GM12873 (cell line): ENCODE measurements around the gene LRRC51.

Source experiments
- TF ChIP-seq, protein P1 (sequence below): IDR thresholded peaks from 2 replicates; pipeline ENCODE4 v1.5.1; 2012; ENCODE audit warnings: low read depth, mild to moderate bottlenecking, moderate library complexity, low read length, control low read depth; ENCODE audit not compliant: insufficient read depth; ENCODE audit errors: missing control alignments

Gene LRRC51, protein sequence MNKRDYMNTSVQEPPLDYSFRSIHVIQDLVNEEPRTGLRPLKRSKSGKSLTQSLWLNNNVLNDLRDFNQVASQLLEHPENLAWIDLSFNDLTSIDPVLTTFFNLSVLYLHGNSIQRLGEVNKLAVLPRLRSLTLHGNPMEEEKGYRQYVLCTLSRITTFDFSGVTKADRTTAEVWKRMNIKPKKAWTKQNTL

DNA sequence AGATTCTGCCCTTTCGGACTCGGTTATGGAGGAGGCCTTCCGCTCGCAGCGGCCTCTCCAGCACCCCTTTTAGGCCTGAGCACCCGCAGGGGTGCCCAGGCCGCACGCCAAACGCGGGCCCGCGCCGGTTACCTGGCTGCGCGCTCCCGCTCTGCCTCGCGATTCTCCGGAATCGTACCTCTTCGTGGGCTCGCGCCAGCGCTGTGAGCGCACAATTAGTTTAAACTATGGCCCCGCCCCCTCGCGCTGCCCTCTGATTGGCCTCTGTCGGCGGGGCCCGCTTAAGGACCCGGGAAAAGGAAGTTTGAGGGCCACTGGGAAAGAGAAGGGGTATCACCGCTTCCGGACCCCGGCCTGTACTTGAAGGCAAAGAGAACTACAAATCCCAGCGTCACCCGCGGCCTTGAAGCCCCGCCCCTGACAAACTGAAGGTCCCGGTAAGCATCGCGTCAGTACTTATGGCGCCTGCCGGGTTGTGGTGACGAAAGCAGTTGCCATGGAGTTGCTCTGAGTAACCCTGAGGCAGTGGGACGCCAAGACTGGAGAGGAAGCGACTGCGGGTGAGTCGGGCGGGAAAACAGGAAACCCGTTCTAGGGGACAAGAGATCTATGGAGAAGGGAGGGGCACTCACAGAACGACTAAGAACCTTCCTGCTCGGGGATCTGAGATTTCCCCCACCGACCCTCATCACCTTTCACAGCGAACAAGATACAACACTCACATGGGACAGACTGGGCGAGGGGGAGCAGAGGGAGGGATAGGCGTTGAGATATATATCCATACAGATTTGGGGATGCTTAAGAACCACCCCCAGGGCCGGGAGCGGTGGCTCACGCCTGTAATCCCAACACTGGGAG, at the start of gene LRRC51, which contains the start of gene NUMA1:
Gene LRRC51, plus strand, starts transcription at position 525 of the 858 bp plus-strand sequence. CDS start 8,234 bp downstream, outside the sequence.
Gene NUMA1, minus strand, starts transcription at position 217 of the 858 bp plus-strand sequence. CDS start 44,599 bp downstream, outside the sequence.
- TF ChIP-seq, protein P1, sequence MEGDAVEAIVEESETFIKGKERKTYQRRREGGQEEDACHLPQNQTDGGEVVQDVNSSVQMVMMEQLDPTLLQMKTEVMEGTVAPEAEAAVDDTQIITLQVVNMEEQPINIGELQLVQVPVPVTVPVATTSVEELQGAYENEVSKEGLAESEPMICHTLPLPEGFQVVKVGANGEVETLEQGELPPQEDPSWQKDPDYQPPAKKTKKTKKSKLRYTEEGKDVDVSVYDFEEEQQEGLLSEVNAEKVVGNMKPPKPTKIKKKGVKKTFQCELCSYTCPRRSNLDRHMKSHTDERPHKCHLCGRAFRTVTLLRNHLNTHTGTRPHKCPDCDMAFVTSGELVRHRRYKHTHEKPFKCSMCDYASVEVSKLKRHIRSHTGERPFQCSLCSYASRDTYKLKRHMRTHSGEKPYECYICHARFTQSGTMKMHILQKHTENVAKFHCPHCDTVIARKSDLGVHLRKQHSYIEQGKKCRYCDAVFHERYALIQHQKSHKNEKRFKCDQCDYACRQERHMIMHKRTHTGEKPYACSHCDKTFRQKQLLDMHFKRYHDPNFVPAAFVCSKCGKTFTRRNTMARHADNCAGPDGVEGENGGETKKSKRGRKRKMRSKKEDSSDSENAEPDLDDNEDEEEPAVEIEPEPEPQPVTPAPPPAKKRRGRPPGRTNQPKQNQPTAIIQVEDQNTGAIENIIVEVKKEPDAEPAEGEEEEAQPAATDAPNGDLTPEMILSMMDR, result no peak

DNA sequence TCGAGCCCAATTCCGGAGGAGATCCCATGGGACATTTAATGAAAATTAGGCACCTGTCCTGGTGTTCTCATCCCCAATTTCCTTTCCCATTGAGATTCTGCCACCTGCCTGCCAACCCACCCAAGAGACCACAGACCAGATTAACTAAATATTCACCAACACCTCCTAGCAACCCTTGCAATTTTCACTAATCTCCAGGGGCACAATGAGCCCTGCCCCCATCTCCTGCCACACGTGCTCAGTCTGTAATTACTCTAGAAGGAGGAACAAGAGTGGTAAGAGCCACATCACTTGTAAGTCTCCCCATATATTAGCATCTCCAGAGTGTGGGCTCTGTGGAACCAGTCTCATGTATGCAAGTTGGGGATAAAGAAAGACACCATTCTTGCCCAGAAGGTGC, 44.0 kb upstream of the LRRC51 start:
- TF ChIP-seq, protein P1, result no peak

DNA sequence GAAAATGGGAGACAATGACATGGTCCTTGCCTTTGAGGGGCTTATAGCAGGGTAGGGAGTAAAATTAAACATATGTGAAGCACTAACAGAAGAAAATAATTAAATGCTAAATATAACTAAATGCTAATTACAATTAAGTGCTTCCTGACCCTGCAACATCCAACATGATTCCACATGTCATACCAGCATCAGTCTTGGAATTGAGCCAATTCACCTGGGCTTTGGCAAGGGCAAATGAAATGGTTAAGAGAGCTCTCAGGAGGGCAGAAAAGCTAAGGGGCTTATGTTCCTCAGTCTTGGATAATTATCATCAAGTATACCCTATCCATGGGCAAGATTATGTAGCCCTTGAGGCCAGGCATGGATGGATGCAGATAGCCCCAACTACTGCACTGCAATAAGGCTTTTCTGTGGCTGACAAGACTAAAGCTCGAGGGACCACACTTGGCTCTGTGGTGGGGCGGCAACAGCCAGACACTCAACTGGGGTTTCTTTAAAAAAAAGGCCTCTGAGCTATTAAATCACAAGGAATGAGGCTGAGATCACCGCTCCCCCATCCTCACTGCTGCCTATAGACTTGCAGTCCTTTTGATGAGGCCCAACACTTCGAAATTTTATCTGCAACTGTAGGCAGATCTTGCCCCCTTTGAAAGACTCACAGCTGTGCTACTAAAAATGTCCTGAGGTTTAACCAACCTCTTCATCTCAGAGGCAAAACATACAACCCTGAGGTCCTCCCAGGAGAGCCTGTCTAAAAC, 42.9 kb upstream of the LRRC51 start:
- TF ChIP-seq, protein P1, result no peak

DNA sequence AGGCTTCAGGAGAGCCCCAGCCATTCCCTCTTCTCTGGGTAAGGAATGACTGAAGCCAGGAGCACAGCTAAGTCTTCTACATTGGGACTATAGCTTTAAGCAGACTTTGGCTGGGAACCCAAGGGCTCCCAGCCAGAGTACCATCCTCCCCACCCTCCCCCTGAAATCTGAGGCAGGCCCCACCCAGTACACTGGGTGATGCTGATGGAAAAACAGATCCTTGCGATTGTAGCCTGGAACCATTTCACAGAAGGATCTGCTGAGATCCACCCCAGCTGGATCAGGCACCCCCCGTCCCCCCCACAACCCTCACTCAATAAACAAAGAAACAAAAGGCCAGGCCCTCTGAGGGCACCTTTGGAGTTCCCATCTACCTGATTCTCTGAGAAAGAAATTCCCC, 42.2 kb upstream of the LRRC51 start:
- TF ChIP-seq, protein P1, result no peak

DNA sequence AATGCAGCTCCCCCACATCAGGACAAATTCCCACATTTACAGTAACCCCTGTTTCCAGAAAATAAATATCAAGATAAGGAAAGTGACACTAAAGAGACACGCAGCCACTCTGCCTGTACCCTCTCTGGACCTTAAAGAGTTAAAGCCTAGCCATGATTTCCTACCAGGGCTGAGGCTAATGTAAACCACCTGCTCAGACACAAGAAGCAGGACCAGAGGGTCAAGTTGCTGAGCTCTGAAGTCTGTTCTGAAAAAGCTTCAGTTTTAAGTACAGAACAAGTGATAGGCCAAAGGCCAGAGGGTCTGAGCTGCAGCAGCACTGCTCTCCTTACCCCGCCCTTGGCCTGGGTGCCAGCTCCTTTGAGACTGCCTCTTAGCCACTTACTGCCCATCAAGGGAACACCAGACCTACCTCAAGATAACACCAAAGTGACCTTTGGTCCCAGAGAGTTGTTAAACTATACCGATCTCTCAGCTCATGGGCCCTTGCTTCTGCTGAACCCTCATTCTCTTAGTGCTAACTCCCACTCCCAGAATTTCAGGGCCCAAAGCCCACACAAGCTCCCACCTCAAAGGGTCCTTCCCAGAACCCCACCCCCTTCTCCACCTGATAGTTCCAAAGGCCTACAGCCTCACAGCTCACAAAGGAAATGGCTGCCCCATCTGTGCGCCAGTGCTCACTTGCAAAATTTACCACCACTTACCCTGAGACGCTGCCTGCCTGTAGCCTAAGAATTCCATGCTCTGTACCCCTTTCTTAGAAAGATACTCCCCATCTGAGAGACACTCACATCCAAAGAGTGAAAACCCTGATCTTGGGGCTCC, 41.4 kb upstream of the LRRC51 start:
- TF ChIP-seq, protein P1, result no peak

DNA sequence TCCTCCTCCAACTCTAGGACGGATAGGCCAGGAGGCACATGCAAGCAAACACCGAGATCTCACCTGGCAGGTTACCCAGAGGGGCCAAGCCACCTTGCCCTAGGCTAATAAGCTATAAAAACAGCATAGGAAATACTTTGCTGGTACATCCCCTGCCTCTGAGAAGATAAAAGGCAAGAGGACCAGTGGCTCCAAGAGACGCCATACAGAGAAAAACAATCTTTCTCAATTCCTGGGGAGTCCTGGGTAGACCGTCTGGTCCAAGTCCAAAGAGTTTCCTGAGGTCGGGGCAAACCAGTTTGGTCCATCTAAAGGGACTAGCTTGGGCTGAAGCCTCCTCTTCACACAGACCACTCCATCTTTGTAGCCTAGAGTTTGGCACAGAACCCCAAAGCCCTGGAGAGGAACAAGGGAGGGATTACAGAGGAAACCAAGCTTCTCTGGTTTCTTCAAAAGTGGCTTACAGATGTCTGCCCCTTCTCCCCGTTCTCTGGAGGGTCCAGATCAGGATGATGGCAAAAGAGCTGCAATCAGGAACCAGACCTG, 40.7 kb upstream of the LRRC51 start:
- TF ChIP-seq, protein P1, result no peak
